ENCODE results near the gene VPS37D.
"Not testable (repeated sequence)": the region's sequence is repeated elsewhere in the genome, so short reads cannot be mapped to it uniquely, and the experiment has no call there.

Gene VPS37D

DNA sequence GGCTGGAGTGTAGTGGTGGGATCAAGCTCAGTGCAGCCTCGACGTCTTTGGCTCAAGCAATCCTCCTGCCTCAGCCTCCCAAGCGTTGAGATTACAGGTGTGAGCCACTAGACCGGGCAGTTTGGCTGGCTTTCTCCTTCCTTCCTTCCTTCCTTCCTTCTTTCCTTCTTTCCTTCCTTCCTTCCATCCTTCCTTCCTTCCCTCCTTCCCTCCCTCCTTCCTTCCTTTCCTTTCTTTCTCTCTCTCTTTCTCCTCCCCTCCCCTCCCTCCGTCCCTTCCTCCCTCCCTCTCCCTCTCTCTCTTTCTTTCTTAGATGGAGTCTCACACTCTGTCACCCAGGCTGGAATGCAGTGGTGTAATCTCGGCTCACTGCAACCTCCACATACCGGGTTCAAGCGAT, 7.6 kb upstream of the VPS37D start:
- TF ChIP-seq, protein P1, sequence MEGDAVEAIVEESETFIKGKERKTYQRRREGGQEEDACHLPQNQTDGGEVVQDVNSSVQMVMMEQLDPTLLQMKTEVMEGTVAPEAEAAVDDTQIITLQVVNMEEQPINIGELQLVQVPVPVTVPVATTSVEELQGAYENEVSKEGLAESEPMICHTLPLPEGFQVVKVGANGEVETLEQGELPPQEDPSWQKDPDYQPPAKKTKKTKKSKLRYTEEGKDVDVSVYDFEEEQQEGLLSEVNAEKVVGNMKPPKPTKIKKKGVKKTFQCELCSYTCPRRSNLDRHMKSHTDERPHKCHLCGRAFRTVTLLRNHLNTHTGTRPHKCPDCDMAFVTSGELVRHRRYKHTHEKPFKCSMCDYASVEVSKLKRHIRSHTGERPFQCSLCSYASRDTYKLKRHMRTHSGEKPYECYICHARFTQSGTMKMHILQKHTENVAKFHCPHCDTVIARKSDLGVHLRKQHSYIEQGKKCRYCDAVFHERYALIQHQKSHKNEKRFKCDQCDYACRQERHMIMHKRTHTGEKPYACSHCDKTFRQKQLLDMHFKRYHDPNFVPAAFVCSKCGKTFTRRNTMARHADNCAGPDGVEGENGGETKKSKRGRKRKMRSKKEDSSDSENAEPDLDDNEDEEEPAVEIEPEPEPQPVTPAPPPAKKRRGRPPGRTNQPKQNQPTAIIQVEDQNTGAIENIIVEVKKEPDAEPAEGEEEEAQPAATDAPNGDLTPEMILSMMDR (IDR thresholded peaks at IDR 0.05; ENCODE audit: low read length, missing control alignments): no peak
- H3K4me3 ChIP-seq (replicated peaks; ENCODE audit: low read depth, low read length): no peak overlapping the region
- DNase-seq (ENCODE audit: low read depth): no peak

DNA sequence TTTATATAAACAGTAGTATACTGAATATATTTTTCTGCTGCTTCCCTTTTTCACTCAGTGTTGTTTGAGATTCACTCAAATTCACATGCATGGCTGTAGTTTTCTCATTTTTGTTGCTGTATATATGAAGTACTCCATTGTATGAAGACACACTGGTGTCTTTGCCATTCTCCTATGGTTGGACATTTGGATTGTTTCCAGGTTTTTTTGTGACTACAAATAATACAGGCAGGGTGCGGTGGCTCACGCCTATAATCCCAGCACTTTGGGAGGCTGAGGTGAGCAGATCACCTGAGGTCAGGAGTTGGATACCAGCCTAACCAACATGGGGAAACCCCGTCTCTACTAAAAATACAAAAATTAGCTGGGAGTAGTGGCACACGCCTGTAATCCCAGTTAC, 7.0 kb upstream of the VPS37D start:
- H3K4me3 ChIP-seq (replicated peaks; ENCODE audit: low read depth, low read length); DNase-seq (ENCODE audit: low read depth): not testable (repeated sequence)

DNA sequence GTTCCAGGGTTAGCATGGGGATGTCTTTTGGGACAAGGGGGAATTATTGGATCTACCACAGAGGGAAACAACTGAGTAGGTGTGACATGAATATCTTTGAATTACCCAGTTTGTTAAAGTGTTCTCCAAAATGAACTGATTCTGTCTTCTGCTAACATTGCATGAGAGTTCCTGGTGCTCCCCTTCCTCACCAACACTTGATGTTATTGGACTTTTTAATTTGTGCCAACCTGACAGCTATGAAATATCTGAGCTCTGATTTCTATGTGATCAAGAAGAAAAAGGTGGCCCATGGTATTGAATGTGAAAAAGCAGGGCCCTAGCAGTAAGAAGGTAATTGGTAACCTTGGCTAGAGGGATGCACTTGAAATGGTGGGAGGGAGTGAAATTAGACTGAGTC, 4.6 kb upstream of the VPS37D start:
- H3K4me3 ChIP-seq (replicated peaks; ENCODE audit: low read depth, low read length): no peak overlapping the region
- DNase-seq (ENCODE audit: low read depth): no peak
- TF ChIP-seq, protein P1 (IDR thresholded peaks at IDR 0.05; ENCODE audit: low read length, missing control alignments): no peak

DNA sequence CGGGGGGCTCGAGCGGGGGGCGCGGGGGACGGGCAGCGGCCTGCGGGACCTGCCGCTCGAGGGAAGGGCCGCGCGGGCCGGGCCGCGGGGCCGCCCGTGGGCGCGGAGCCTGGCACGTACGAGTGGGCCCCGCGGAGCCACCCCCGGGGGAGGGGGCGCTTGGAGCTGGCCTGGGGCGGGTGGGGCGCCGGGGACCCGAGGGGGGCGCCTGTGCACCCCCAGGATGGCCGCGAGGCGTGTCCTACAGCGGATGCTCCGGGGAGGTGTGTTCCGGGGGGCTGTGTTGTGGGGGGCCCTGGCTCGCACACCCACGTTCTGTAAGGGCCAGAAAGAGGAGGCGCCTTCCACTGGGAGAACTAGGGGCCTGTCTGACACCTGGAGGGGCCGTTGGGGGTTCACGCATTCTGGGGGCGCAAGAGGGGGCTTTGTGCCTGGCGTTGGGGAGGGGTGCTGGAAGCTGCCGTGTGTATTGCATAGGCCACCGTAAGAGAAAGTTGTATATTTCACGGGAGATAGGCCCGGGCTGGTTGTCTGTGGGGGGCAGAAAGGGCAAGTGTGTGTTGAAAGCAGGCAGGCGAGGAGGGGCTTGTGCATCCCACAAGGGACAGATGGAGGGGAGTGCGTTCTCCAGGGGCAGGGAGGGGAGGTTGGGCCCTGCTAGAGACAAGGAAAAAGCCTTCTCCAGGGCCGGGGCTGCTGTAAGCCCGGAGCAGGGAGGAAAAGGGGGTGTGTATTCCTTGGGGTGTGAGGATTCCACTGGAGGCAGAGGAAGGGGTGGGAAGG, 663 bp downstream of the VPS37D start:
- H3K4me3 ChIP-seq (replicated peaks; ENCODE audit: low read depth, low read length): peak overlapping the region; percentile 65
- TF ChIP-seq, protein P1 (IDR thresholded peaks at IDR 0.05; ENCODE audit: low read length, missing control alignments): no peak
- DNase-seq (ENCODE audit: low read depth): peak; percentile 9

DNA sequence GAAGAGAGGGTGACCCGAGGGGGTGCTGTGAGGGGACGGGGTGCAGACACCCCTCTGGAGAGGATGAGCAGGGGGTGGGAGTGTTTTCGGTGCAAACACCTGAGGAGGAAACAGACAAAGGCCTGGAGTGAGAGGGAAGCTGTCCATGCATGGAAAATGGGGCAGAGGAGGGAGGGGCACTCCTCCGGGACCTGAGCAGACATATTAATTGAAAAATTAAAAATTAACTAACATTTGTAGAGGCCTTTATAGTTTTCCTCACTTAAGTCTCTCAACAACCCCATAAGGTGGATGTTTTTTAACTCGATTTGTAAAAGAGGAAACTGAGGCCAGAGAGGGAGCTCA, 1.2 kb downstream of the VPS37D start:
- peak overlapping the region; percentile 65 for H3K4me3 ChIP-seq (replicated peaks; ENCODE audit: low read depth, low read length)
- TF ChIP-seq, protein P1 (IDR thresholded peaks at IDR 0.05; ENCODE audit: low read length, missing control alignments): no peak

DNA sequence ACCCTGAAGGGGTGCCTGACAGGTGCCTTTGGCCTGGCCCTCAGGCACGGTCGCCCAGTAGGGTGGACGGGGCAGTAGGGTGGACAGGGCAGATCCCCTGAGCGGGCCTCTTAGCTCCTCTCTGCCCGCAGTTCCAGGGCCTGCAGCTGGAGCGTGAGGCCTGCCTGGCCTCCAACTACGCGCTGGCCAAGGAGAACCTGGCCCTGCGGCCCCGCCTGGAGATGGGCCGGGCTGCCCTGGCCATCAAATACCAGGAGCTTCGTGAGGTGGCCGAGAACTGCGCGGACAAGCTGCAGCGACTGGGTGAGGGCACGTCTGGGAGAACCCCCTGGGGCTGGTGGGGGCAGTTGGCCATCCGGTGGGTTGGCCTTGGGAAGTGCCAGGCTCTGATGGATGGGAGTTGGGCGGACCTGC, 1.7 kb downstream of the VPS37D start:
- H3K4me3 ChIP-seq (replicated peaks; ENCODE audit: low read depth, low read length): no peak overlapping the region
- no peak for DNase-seq (ENCODE audit: low read depth)
- TF ChIP-seq, protein P1 (IDR thresholded peaks at IDR 0.05; ENCODE audit: low read length, missing control alignments): no peak

More for the DNA sequence above, 1.2 kb downstream of the VPS37D start:
- DNase-seq (ENCODE audit: low read depth): no peak

DNA sequence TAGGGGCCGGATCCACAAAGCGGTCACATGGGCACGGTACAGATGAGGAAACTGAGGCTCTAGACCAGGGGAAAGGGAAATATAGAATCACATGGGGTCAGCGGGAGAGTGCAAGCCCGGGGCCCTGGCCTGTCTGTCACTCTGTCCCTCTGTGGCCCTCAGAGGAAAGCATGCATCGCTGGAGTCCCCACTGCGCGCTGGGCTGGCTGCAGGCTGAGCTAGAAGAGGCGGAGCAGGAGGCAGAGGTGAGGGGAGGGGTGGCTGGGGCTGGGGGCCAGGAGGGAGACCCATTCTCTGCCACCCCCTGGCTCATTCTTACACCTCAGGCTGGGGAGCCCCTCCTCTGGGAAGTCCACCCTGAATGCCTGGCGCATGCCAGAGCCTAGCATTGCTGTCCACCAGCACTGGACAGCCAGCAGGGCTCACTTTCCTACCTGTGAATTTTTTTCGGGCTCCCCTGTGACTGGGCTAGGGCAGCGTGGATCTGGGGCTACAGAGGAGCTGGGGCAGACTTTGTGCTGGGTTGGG, 2.3 kb downstream of the VPS37D start:
- TF ChIP-seq, protein P1 (IDR thresholded peaks at IDR 0.05; ENCODE audit: low read length, missing control alignments): no peak
- H3K4me3 ChIP-seq (replicated peaks; ENCODE audit: low read depth, low read length): no peak overlapping the region
- DNase-seq (ENCODE audit: low read depth): no peak
